Measurements from ENCODE around the gene FREM2.

GRCh38 chr13:38785490-38785889, 98.6 kb downstream of the FREM2 start:
- TF ChIP-seq CTCF (IDR thresholded peaks at IDR 0.05) (no peak), POLR2A (IDR thresholded peaks at IDR 0.05) (no peak)
